Measurements from ENCODE around the gene NIPSNAP3A. TPM values are rescaled to one million over a fixed set of nuclear protein-coding genes. Genes with fewer than 3 reads are reported as not detected.

The NIPSNAP3A gene
- 17.4 and 24.9 TPM in 2 replicates for total RNA-seq

GRCh38 chr9:104747565-104748358 lies at the start of gene NIPSNAP3A:
Gene NIPSNAP3A (plus strand): TSS chr9:104747683. CDS start chr9:104747793, 110 bp downstream.

Other genes with a start within 250 kb of the NIPSNAP3A start
- not detected in 2 replicates for gene OR13F1, start 243.4 kb upstream of the NIPSNAP3A start, total RNA-seq
- gene OR13C4, start 220.5 kb upstream of the NIPSNAP3A start, total RNA-seq, result not detected in 2 replicates
- gene OR13C3, start 210.8 kb upstream of the NIPSNAP3A start, total RNA-seq, result not detected in 2 replicates
- not detected in 2 replicates for gene OR13C8, start 178.5 kb upstream of the NIPSNAP3A start, total RNA-seq
- gene OR13C5, start 148.3 kb upstream of the NIPSNAP3A start, total RNA-seq, result not detected in 2 replicates
- gene OR13C2, start 142.1 kb upstream of the NIPSNAP3A start, total RNA-seq, result not detected in 2 replicates
- not detected in 2 replicates for gene OR13C9, start 129.5 kb upstream of the NIPSNAP3A start, total RNA-seq
- not detected in 2 replicates for gene OR13D1, start 53.2 kb upstream of the NIPSNAP3A start, total RNA-seq
- under 0.01 and 0.43 TPM in 2 replicates for gene NIPSNAP3B, start 16.4 kb downstream of the NIPSNAP3A start, total RNA-seq
- gene ABCA1, start 180.5 kb downstream of the NIPSNAP3A start, total RNA-seq, result 53.7 and 98.7 TPM in 2 replicates

All from nasal cavity respiratory epithelium epithelial cell of viscerocranial mucosa (primary cell).